OCI-LY1 (cell line): ENCODE data around the gene PLEKHA7.

Experiments used
- H2AFZ ChIP-seq: fragments of 200-600 bp; sonication (generic), shearing (Covaris generic); 2 replicates; pipeline ENCODE4 v1.6.0; 2014; ENCODE audit warnings: antibody characterized with exemption, mild to moderate bottlenecking, low read length
- H3F3A ChIP-seq: fragments of 200-600 bp; sonication (generic), shearing (Covaris generic); 2 replicates; pipeline ENCODE4 v1.6.0; 2014; ENCODE audit warnings: mild to moderate bottlenecking, antibody characterized with exemption, low read length, moderate library complexity; ENCODE audit not compliant: insufficient read depth
- H3K27ac ChIP-seq: fragments of 200-600 bp; sonication (generic); 2 replicates; pipeline ENCODE4 v1.5.1; 2014; ENCODE audit warnings: low read length, mixed run types, mild to moderate bottlenecking, low read depth; ENCODE audit not compliant: poor library complexity, severe bottlenecking
- H3K27me3 ChIP-seq: fragments of 200-600 bp; sonication (generic); 2 replicates; pipeline ENCODE4 v1.6.0; 2014; ENCODE audit warnings: antibody characterized with exemption, mild to moderate bottlenecking, low read length, moderate library complexity; ENCODE audit not compliant: insufficient read depth
- H3K36me3 ChIP-seq: fragments of 200-600 bp; sonication (generic); 2 replicates; pipeline ENCODE4 v1.6.1; 2014; ENCODE audit warnings: mild to moderate bottlenecking, antibody characterized with exemption, low read length, moderate library complexity, mixed read lengths; ENCODE audit not compliant: insufficient read depth
- H3K4me1 ChIP-seq: fragments of 200-600 bp; sonication (generic); 2 replicates; pipeline ENCODE4 v1.5.1; 2014; ENCODE audit warnings: mild to moderate bottlenecking, low read length, moderate library complexity; ENCODE audit not compliant: insufficient read depth, severe bottlenecking
- H3K4me2 ChIP-seq: fragments of 200-600 bp; sonication (generic), shearing (Covaris generic); 2 replicates; pipeline ENCODE4 v1.6.1; 2014; ENCODE audit warnings: low read length
- H3K4me3 ChIP-seq: fragments of 200-600 bp; sonication (generic); 2 replicates; pipeline ENCODE4 v1.5.1; 2014; ENCODE audit warnings: low read length, low read depth, mild to moderate bottlenecking, mixed read lengths; ENCODE audit not compliant: poor library complexity, severe bottlenecking
- H3K79me2 ChIP-seq: fragments of 200-600 bp; shearing (Covaris generic); 2 replicates; pipeline ENCODE4 v1.6.1; 2016; ENCODE audit warnings: mixed run types, low read length, mixed read lengths; ENCODE audit not compliant: insufficient read depth
- H3K9ac ChIP-seq: fragments of 200-600 bp; sonication (generic), shearing (Covaris generic); 2 replicates; pipeline ENCODE4 v1.6.1; 2014; ENCODE audit warnings: mild to moderate bottlenecking, low read length, mixed read lengths
- H3K9me2 ChIP-seq: fragments of 200-600 bp; sonication (generic), shearing (Covaris generic); 2 replicates; pipeline ENCODE4 v1.6.1; 2014; ENCODE audit warnings: low read depth, mild to moderate bottlenecking, low read length, mixed read lengths
- H3K9me3 ChIP-seq: fragments of 200-600 bp; shearing (Covaris generic); 2 replicates; pipeline ENCODE4 v1.6.1; 2014; ENCODE audit warnings: low read length, mixed read lengths
- H4K20me1 ChIP-seq: fragments of 200-600 bp; sonication (generic), shearing (Covaris generic); 2 replicates; pipeline ENCODE4 v1.6.0; 2016; ENCODE audit warnings: mild to moderate bottlenecking, low read length; ENCODE audit not compliant: insufficient read depth
- EZH2 ChIP-seq: fragments of 200-600 bp; sonication (generic), shearing (Covaris generic); IDR thresholded peaks from 2 replicates; pipeline ENCODE4 v1.8.0; 2017; ENCODE audit warnings: borderline replicate concordance, mixed run types, mild to moderate bottlenecking, antibody characterized with exemption, low read length, moderate library complexity, mixed read lengths
- TF ChIP-seq, protein P1 (sequence below): fragments of 200-600 bp; sonication (generic), shearing (Covaris generic); IDR thresholded peaks from 2 replicates; pipeline ENCODE4 v1.5.1; 2017; ENCODE audit warnings: mild to moderate bottlenecking, antibody characterized with exemption, low read length, moderate library complexity, mixed read lengths

The PLEKHA7 gene

GRCh38 chr11:16997624-16998023 lies 16.6 kb downstream of the PLEKHA7 start:
- H4K20me1 ChIP-seq, result no peaks in the 10 kb centered on the region
- H3K4me1 ChIP-seq, result no peaks in the 10 kb centered on the region
- no peaks in the 10 kb centered on the region for H3K9me3 ChIP-seq
- no peaks in the 10 kb centered on the region; the same call in 1 of the 2 replicates for H3K27me3 ChIP-seq
- H3K4me2 ChIP-seq, result no peak overlapping the region
- no peaks in the 10 kb centered on the region for H3K36me3 ChIP-seq
- no peak overlapping the region for H3K9ac ChIP-seq
- H3F3A ChIP-seq, result no peaks in the 10 kb centered on the region
- H2AFZ ChIP-seq, result no peak overlapping the region
- H3K27ac ChIP-seq, result no peak overlapping the region
- no peaks in the 10 kb centered on the region for H3K79me2 ChIP-seq
- TF ChIP-seq, protein P1, sequence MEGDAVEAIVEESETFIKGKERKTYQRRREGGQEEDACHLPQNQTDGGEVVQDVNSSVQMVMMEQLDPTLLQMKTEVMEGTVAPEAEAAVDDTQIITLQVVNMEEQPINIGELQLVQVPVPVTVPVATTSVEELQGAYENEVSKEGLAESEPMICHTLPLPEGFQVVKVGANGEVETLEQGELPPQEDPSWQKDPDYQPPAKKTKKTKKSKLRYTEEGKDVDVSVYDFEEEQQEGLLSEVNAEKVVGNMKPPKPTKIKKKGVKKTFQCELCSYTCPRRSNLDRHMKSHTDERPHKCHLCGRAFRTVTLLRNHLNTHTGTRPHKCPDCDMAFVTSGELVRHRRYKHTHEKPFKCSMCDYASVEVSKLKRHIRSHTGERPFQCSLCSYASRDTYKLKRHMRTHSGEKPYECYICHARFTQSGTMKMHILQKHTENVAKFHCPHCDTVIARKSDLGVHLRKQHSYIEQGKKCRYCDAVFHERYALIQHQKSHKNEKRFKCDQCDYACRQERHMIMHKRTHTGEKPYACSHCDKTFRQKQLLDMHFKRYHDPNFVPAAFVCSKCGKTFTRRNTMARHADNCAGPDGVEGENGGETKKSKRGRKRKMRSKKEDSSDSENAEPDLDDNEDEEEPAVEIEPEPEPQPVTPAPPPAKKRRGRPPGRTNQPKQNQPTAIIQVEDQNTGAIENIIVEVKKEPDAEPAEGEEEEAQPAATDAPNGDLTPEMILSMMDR, result no peak
- no peak for TF ChIP-seq EZH2
- no peaks in the 10 kb centered on the region for H3K9me2 ChIP-seq
- H3K4me3 ChIP-seq, result no peak overlapping the region

DNA sequence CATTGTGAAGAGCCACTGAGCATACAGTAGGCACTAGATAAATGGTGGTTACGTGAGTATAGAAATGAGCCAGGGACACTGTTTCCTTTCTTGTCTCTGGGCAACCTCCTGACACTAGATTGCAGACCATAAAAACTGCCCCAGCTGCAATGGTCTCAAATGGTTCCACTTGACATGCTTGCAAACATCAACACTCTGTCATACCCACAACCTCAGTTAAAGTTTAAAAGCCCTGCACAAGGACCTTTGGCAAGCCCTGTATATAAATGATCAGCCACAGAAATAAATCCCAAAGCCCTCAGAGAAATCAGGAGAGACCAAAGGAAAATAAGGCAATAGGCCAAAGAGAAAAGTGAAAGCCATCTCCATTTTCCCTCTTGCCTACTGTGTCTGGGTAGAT lies 20.7 kb downstream of the PLEKHA7 start:
- H3K4me1 ChIP-seq, result no peaks in the 10 kb centered on the region
- H3K4me3 ChIP-seq, result no peak overlapping the region
- no peaks in the 10 kb centered on the region for H3K36me3 ChIP-seq
- no peak for TF ChIP-seq EZH2
- TF ChIP-seq, protein P1, result no peak
- no peak overlapping the region for H3K4me2 ChIP-seq
- H3K79me2 ChIP-seq, result no peaks in the 10 kb centered on the region
- H3F3A ChIP-seq, result no peaks in the 10 kb centered on the region
- H3K27ac ChIP-seq, result no peak overlapping the region
- H3K9ac ChIP-seq, result no peak overlapping the region
- H3K9me2 ChIP-seq, result no peaks in the 10 kb centered on the region
- H3K27me3 ChIP-seq, result no peaks in the 10 kb centered on the region; the same call in 1 of the 2 replicates
- H3K9me3 ChIP-seq, result no peaks in the 10 kb centered on the region
- no peak overlapping the region for H2AFZ ChIP-seq
- no peaks in the 10 kb centered on the region for H4K20me1 ChIP-seq

- Histone ChIP-seq H3K9ac (no peak overlapping the region), H3K4me3 (no peak overlapping the region), H3K9me2 (no peaks in the 10 kb centered on the region), H3K27ac (no peak overlapping the region), H4K20me1 (no peaks in the 10 kb centered on the region), H3K4me1 (no peaks in the 10 kb centered on the region), H3K36me3 (no peaks in the 10 kb centered on the region), H3F3A (no peaks in the 10 kb centered on the region), H3K4me2 (no peak overlapping the region), H3K79me2 (no peaks in the 10 kb centered on the region), H3K9me3 (no peaks in the 10 kb centered on the region), H2AFZ (no peak overlapping the region), H3K27me3 (no peaks in the 10 kb centered on the region; the same call in 1 of the 2 replicates)
- TF ChIP-seq, protein P1, result no peak
- no peak for TF ChIP-seq EZH2
These were observed 21.4 kb downstream of the PLEKHA7 start for GRCh38 chr11:16992846-16993245.
